NCI-H2171 treated with DMSO at 0.1 percent for 48 hours (cell line): ENCODE results near the gene BCAS4.
"Not testable (repeated sequence)": the region's sequence is repeated elsewhere in the genome, so short reads cannot be mapped to it uniquely, and the experiment has no call there.

Source experiments
- DNase-seq: peaks from one replicate; lab custom pipeline; 2025; lab: John Stamatoyannopoulos, UW

The BCAS4 gene

GRCh38 chr20:50799176-50799889 lies 4.5 kb downstream of the BCAS4 start:
- no peak for DNase-seq

GRCh38 chr20:50799890-50800550 lies 5.2 kb downstream of the BCAS4 start:
- no peak for DNase-seq

- DNase-seq: not testable (repeated sequence)
Observed at GRCh38 chr20:50800986-50801746, 6.3 kb downstream of the BCAS4 start.

- DNase-seq: no peak
Observed at GRCh38 chr20:50801747-50802125, 6.9 kb downstream of the BCAS4 start.

GRCh38 chr20:50802289-50802688 lies 7.4 kb downstream of the BCAS4 start:
- DNase-seq: no peak

GRCh38 chr20:50804437-50805348 lies 9.8 kb downstream of the BCAS4 start:
- DNase-seq: no peak

GRCh38 chr20:50805349-50805684 lies 10.5 kb downstream of the BCAS4 start:
- DNase-seq: no peak

- DNase-seq: no peak
Observed at GRCh38 chr20:50806126-50806768, 11.4 kb downstream of the BCAS4 start.

GRCh38 chr20:50810063-50810462 lies 15.2 kb downstream of the BCAS4 start:
- no peak for DNase-seq

- no peak for DNase-seq
Observed at GRCh38 chr20:50810842-50811241, 16.0 kb downstream of the BCAS4 start.

GRCh38 chr20:50813101-50813643 lies 18.3 kb downstream of the BCAS4 start:
- no peak for DNase-seq

- DNase-seq: no peak
Observed at GRCh38 chr20:50813801-50814200, 18.9 kb downstream of the BCAS4 start.

- no peak for DNase-seq
Observed at GRCh38 chr20:50814438-50815161, 19.7 kb downstream of the BCAS4 start.

- peak; percentile 51 for DNase-seq
Observed at GRCh38 chr20:50815162-50815989, 20.5 kb downstream of the BCAS4 start.

- DNase-seq: no peak
Observed at GRCh38 chr20:50817776-50818172, 22.9 kb downstream of the BCAS4 start.

GRCh38 chr20:50819349-50819748 lies 24.5 kb downstream of the BCAS4 start:
- no peak for DNase-seq

GRCh38 chr20:50820515-50821256 lies 25.8 kb downstream of the BCAS4 start:
- no peak for DNase-seq

GRCh38 chr20:50821257-50821921 lies 26.5 kb downstream of the BCAS4 start:
- DNase-seq: no peak
